A172 (cell line): ENCODE data around the gene PTGS1. TPM values are rescaled to one million over a fixed set of nuclear protein-coding genes. Genes with fewer than 3 reads are reported as not detected.
"Not testable (repeated sequence)": the region's sequence is repeated elsewhere in the genome, so short reads cannot be mapped to it uniquely, and the experiment has no call there.

Source experiments
- DNase-seq: peaks from one replicate; pipeline ENCODE4 v3.0.0-alpha.2; 2015; ENCODE audit warnings: low spot score
- total RNA-seq: library from RNA; depleted of rRNA; stranded (reverse); fragments of >200 nt; shearing (Covaris generic); gene quantifications from 2 replicates; pipeline ENCODE4 v1.2.3, GENCODE V29; 2014; rRNA removed

PTGS1 gene
- total RNA-seq, 1 experiment from 2014 or later, result not detected

GRCh38 chr9:122397749-122398148, 26.9 kb downstream of the PTGS1 start:
- no peak for DNase-seq

DNA sequence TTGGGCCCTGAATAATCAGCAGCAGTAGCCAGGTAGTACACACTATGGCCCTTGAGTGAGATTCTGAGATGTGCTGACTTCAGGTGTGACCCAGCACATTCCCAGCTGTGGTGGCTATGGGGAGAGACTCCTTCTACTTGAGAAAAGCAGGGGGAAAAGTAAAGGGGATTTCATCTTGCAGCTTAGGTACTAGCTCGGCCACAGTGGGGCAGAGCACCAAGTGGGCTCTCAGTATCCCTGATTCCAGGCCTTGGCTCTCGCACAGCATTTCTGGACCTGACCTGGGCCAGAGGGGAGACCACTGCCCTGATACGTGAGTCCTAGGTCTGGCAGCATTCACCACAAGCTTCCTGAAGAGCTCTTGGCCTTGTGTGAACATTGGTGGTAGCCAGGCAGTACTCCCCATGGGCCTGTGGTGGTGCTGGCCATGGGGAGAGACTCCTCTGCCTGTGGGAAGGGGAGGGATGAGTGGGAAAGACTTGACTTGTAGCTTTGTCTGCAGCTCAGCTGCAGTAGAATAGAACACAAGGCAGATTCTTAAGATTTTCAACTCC, 27.6 kb downstream of the PTGS1 start:
- DNase-seq, result no peak

- no peak for DNase-seq
These were observed 31.1 kb downstream of the PTGS1 start for GRCh38 chr9:122401896-122402295.

GRCh38 chr9:122402403-122402871, 31.6 kb downstream of the PTGS1 start:
- DNase-seq, result peak; percentile 100

DNA sequence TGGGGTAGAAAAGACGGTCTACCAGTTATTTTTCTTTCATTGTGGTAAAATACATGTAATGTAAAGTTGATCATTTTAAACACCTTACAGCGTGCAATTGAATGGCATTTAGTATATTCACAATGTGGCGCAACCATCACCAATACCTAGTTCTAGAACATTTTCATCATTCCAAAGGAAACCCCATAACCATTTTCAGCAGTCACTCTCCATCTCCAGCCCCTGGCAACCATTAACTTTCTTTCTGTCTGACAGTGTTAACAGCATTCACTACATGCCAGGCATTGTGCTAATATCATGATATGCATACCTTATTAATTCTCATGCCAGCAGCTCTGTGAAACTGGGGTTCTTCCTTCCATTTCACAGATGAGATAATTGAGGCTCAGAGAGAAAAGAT, 32.0 kb downstream of the PTGS1 start:
- DNase-seq, result no peak

DNA sequence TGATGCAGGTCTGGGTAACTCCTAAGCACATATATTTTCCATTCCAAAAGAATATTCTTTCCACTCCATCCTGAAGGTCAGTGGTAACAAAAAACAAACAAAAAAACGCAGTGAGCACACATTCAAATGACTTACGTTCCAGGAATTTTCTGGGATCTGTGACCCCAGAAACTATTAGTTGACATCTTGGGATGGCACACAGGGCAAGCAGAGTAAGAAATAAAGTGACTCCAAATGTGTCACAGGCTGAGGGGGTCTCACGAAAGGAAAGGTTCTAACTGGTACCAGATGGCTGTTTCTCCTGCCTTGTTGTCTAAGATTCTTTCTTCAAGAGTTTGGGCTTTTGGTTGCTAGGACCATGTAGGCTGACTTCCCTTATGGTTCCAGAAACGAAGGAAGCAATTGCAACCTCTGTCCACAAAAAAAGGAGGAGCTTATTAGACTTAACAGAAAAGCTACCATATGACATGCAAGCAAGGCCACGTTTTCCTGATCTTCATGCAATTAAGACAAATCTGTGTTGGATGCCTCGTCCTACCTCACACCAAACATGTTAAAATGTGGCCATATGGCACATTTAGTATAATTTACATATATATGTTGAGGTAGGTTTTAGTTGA, 32.7 kb downstream of the PTGS1 start:
- DNase-seq, result no peak

DNA sequence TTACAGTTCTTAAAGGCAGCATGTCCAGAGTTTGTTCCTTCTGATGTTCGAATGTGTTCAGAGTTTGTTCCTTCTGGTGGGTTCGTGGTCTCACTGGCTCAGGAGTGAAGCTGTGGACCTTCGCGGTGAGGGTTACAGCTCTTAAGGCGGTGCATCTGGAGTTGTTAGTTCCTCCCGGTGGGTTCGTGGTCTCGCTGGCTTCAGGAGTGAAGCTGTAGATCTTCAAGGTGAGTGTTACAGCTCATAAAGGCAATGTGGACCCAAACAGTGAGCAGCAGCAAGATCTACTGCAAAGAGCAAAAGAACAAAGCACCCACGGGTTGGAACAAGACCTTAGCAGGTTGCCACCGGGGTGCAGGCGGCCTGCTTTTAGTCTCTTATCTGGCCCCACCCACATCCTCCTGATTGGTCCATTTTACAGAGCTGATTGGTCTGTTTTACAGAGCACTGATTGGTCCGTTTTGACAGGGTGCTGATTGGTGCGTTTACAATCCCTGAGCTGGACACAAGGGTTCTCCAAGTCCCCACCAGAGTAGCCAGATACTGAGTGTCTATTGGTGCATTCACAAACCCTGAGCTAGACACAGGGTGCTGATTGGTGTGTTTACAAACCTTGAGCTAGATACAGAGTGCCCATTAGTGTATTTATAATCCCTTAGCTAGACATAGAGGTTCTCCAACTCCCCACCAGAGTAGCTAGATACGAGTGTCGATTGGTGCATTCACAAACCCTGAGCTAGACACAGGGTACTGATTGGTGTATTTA, 34.7 kb downstream of the PTGS1 start:
- DNase-seq, result not testable (repeated sequence)

DNA sequence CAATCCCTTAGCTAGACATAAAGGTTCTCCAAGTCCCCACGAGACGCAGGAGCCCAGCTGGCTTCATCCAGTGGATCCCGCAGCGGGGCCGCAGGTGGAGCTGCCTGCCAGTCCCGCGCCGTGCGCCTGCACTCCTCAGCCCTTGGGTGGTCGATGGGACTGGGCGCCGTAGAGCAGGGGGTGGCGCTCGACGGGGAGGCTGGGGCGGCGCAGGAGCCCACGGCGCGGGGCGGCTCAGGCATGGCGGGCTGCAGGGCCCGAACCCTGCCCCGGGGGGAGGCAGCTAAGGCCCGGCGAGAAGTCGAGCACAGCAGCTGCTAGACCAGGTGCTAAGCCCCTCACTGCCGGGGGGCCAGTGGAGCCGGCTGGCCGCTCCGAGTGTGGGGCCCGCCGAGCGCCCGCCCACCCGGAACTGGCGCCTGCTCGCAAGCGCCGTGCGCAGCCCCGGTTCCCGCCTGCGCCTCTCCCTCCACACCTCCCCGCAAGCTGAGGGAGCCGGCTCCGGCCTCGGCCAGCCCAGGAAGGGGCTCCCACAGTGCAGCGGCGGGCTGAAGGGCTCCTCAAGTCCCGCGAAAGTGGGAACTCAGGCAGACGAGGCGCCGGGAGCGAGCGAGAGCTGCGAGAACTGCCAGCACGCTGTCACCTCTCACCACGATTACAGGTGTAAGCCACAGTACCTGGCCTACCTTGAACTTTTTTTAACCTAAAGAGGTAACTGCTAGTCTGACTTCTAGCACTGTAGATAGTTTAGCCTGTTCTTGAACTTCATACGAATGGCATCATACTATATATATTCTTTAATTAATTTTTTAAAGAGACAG, 35.5 kb downstream of the PTGS1 start:
- no peak for DNase-seq

DNA sequence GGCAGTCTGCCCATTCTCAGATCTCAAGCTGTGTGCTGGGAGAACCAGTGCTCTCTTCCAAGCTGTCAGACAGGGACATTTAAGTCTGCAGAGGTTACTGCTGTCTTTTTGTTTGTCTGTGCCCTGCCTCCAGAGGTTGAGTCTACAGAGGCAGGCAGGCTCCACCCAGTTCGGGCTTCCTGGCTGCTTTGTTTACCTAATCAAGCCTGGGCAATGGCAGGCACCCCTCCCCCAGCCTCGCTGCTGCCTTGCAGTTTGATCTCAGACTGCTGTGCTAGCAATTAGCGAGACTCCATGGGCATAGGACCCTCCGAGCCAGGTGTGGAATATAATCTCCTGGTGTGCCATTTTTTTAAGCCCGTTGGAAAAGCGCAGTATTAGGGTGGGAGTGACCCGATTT, 43.3 kb downstream of the PTGS1 start:
- not testable (repeated sequence) for DNase-seq

DNA sequence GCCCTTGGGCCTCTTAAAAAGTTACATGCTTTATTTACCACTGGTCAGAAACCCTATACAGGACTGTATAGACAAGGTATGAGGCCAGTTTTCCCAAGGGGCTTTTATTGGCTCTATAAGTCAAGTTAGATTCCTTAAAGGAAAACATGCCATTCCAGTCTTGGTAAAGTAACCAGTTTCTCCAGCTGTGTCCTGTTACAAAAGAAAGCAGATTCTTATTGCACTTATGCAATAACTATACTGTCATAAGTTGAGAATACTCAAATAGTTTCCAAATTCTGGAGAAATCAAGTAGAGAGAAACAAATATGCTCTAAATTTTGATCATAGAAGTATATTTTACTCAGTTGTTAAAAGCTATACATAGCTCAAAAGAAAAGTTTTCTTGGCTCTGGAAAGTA, 47.2 kb downstream of the PTGS1 start:
- DNase-seq, result no peak

DNA sequence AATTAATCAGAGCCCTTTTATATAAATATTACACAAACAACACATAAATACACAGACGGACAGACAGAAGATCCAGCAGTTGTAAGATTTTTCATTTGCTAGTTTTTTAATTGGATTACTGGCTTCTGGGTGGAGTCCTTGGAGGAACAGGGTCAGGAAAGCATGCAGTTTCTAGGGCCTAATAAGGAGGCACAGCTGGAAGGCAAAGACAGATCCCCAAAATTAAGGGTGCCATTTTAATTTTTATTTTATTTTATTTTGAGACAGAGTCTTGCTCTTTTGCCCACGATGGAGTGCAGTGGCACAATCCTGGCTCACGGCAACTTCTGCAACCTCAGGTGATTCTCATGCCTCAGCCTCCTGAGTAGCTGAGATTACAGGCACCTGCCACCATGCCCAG, 49.5 kb downstream of the PTGS1 start:
- no peak for DNase-seq

DNA sequence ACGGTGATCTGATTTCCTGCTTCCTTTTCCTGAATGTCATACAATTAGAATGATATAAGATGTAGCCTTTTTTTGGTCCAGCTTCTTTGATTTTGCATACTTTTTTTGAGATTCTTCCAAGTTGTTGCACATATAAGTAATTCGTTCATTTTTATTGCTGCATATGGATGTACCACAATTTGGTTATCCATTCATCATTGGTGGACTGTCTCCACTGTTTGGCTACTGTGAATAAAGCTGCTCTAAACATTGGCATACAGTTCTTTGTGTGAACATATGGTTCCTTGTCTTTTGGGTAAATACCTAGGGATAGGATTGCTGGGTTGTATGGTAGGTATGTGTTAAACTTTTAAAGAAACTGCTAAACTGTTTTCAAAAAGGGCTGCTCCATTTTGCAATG, 54.3 kb downstream of the PTGS1 start:
- no peak for DNase-seq

GRCh38 chr9:122426723-122427122, 55.9 kb downstream of the PTGS1 start:
- no peak for DNase-seq

- DNase-seq, result no peak
These were observed 71.7 kb downstream of the PTGS1 start for GRCh38 chr9:122442568-122442967.

DNA sequence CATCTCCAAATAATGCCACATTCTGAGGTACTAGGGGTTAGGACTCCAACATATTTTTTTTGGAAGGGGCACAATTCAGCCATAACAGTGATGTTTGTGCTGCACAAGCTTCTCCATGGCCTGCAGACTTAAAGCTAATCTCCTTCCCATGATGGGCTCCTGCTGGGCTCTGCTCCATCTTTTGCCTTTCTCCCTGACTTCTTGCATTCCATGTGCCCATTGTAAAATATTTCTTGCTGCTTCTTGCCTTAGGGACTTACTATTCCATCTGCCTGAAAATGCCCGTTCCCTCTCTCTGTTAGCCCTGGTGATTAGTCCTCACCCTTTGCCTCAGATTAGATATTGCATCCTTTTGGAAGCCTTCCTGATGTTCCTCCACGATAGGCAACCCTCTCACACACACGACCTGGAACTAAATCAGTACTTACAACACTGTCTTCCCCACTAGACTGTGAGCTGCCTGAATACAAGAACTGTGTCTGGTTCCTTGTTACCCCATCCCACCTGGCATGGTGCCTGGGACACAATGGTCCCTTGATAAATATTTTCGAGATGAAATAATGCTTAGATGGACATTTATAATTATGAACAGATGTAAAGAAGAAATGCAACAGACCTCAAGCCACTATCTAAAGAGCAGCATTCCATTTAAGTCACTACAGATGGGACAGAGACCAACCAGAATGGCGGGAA, 73.4 kb downstream of the PTGS1 start:
- DNase-seq, result no peak

Other genes with a start within 250 kb of the PTGS1 start
- 144 and 168 TPM in 2 replicates for gene NDUFA8, start 211.2 kb upstream of the PTGS1 start, total RNA-seq
- gene MORN5, start 211.1 kb upstream of the PTGS1 start, total RNA-seq, result not detected in 2 replicates
- 2.2 and 2.5 TPM in 2 replicates for gene LHX6, start 142.1 kb upstream of the PTGS1 start, total RNA-seq
- 12.1 and 15.2 TPM in 2 replicates for gene RBM18, start 106.2 kb upstream of the PTGS1 start, total RNA-seq
- 102 and 120 TPM in 2 replicates for gene MRRF, start 106.1 kb upstream of the PTGS1 start, total RNA-seq
- not detected in 2 replicates for gene OR1J1, start 106.9 kb downstream of the PTGS1 start, total RNA-seq
- not detected in 2 replicates for gene OR1J2, start 139.8 kb downstream of the PTGS1 start, total RNA-seq
- gene OR1J4, start 148.1 kb downstream of the PTGS1 start, total RNA-seq, result not detected in 2 replicates
- gene OR1N1, start 156.3 kb downstream of the PTGS1 start, total RNA-seq, result not detected in 2 replicates
- gene OR1N2, start 182.1 kb downstream of the PTGS1 start, total RNA-seq, result not detected in 2 replicates
- gene OR1L8, start 212.4 kb downstream of the PTGS1 start, total RNA-seq, result not detected in 2 replicates
- gene OR1Q1, start 243.7 kb downstream of the PTGS1 start, total RNA-seq, result not detected in 2 replicates